ENCODE measurements around the gene POGK. TPM values are rescaled to one million over a fixed set of nuclear protein-coding genes. Genes with fewer than 3 reads are reported as not detected.

The POGK gene
- total and polyA plus RNA-seq, 9 of the 15 experiments (the other 6 are each of a cell fraction or from before 2014, with no cell fraction given) = 6.1 to 44.5 (median 24.3) TPM

DNA sequence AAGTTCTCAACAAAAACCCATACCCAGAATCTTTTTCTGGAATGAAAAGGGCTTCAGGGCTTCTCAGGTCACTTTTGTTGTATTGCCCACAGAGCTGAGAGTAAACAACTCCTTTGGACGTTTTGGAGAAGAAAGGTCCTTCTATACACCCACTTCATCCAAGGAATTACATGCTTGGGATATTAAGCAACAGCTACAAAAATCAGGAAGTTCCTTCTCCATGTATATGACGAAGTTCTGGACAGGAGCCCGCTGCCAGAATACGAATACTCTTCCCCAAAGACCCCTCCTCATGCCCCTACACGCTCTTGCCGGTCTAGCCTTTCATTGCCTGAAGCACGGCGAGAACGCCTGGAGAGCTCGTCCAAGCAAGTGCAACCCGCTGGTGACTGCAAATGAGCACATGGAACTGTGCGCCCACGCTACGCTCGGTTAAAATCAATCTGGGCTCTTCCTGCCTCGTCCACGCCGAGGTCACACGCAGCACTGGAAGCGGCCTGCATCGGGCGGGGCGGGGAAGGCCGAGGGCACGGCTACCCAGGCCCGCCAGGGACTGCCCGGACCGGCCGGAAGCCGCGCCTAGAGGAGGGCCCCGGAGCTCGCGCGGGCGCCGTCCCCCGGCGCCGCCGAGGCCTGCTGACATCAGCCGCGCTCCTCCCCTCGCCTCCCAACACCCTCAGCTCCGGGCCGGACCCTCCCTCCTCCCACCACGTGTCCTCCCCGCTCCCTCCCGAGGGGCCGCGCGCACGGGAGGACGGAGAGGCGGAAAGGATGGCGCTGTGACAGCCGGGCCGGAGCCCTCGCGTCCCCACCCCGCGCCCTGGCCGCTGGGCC is at the start of gene POGK (continued):
- TF ChIP-seq FOXO4 (CRISPR knock-in tag; IDR thresholded peaks at IDR 0.05) = no peak
- TF ChIP-seq NRF1 (conservative IDR thresholded peaks at IDR 0.05 in 1 of 2, IDR thresholded peaks at IDR 0.05 in 1 of 2) = peak; percentile 80 to 82
- TF ChIP-seq MAZ (CRISPR knock-in tag; conservative IDR thresholded peaks at IDR 0.05 in 1 of 2, IDR thresholded peaks at IDR 0.05 in 1 of 2) = peak; percentile 87 to 95
- no peak for TF ChIP-seq BRF1 (IDR thresholded peaks at IDR 0.05; ENCODE audit: borderline replicate concordance, extremely low read depth, insufficient read length)
- TF ChIP-seq PTTG1 (tag; IDR thresholded peaks at IDR 0.05; ENCODE audit: low read depth) = no peak
- no peak for TF ChIP-seq ZNF124 (CRISPR knock-in tag; IDR thresholded peaks at IDR 0.05)
- TF ChIP-seq SAFB (IDR thresholded peaks at IDR 0.05; ENCODE audit: borderline replicate concordance, low read depth, low read length) = 0 out of 2 replicates have a peak, but pooled peaks have one; percentile 45
- no peak for TF ChIP-seq RHOXF2B (CRISPR knock-in tag; conservative IDR thresholded peaks at IDR 0.05)
- TF ChIP-seq DMBX1 (CRISPR knock-in tag; IDR thresholded peaks at IDR 0.05; ENCODE audit: borderline replicate concordance) = peak; percentile 73; the same call in 1 of the 2 replicates
- TF ChIP-seq SIRT6 (IDR thresholded peaks at IDR 0.05; ENCODE audit: low read depth, low read length) = no peak
- TF ChIP-seq, protein P1, sequence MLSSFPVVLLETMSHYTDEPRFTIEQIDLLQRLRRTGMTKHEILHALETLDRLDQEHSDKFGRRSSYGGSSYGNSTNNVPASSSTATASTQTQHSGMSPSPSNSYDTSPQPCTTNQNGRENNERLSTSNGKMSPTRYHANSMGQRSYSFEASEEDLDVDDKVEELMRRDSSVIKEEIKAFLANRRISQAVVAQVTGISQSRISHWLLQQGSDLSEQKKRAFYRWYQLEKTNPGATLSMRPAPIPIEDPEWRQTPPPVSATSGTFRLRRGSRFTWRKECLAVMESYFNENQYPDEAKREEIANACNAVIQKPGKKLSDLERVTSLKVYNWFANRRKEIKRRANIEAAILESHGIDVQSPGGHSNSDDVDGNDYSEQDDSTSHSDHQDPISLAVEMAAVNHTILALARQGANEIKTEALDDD (IDR thresholded peaks at IDR 0.05) = no peak
- TF ChIP-seq SNIP1 (IDR thresholded peaks at IDR 0.05; ENCODE audit: low read depth) = no peak
- TF ChIP-seq NFE2L1 (tag; IDR thresholded peaks at IDR 0.05; ENCODE audit: borderline replicate concordance, low read depth) = no peak
- TF ChIP-seq ZNF217 (CRISPR knock-in tag; IDR thresholded peaks at IDR 0.05) = no peak
- TF ChIP-seq ZNF699 (CRISPR knock-in tag; IDR thresholded peaks at IDR 0.05; ENCODE audit: insufficient replicate concordance) = no peak
- TF ChIP-seq, protein P2, sequence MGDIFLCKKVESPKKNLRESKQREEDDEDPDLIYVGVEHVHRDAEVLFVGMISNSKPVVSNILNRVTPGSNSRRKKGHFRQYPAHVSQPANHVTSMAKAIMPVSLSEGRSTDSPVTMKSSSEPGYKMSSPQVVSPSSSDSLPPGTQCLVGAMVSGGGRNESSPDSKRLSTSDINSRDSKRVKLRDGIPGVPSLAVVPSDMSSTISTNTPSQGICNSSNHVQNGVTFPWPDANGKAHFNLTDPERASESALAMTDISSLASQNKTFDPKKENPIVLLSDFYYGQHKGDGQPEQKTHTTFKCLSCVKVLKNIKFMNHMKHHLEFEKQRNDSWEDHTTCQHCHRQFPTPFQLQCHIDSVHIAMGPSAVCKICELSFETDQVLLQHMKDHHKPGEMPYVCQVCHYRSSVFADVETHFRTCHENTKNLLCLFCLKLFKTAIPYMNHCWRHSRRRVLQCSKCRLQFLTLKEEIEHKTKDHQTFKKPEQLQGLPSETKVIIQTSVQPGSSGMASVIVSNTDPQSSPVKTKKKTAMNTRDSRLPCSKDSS (IDR thresholded peaks at IDR 0.05; ENCODE audit: low read depth, partially characterized antibody) = no peak
- TF ChIP-seq ZC3H11A (IDR thresholded peaks at IDR 0.05; ENCODE audit: low read depth, low read length) = no peak
- no peak for TF ChIP-seq BCL6 (CRISPR knock-in tag; IDR thresholded peaks at IDR 0.05)
- no peak for TF ChIP-seq IRF2 (CRISPR knock-in tag; IDR thresholded peaks at IDR 0.05)
- TF ChIP-seq GABPA (tag; conservative IDR thresholded peaks at IDR 0.05; ENCODE audit: low read depth) = peak; percentile 87
- peak; percentile 60 for TF ChIP-seq HMGN3 (IDR thresholded peaks at IDR 0.05; ENCODE audit: borderline replicate concordance, extremely low read depth, insufficient read length, low read depth, low read length)
- no peak for TF ChIP-seq TEAD2 (tag; IDR thresholded peaks at IDR 0.05)
- peak; percentile 47; the same call in 1 of the 2 replicates for TF ChIP-seq JUN (IDR thresholded peaks at IDR 0.05; ENCODE audit: borderline replicate concordance, low read depth, low read length)
- no peak for TF ChIP-seq JUN (CRISPR knock-in tag; IDR thresholded peaks at IDR 0.05; ENCODE audit: borderline replicate concordance)
- no peak for TF ChIP-seq HMG20A (CRISPR knock-in tag; conservative IDR thresholded peaks at IDR 0.05)
